H4 (cell line): ENCODE data around the gene SULT6B1. TPM values are rescaled to one million over a fixed set of nuclear protein-coding genes. Genes with fewer than 3 reads are reported as not detected.
"Not testable (repeated sequence)": the region's sequence is repeated elsewhere in the genome, so short reads cannot be mapped to it uniquely, and the experiment has no call there.

ENCODE experiments used
- DNase-seq: peaks from one replicate; pipeline ENCODE4 v3.0.0-alpha.2; 2015; ENCODE audit warnings: low spot score
- total RNA-seq: library from RNA; depleted of rRNA; stranded (reverse); fragments of >200 nt; shearing (Covaris generic); gene quantifications from 2 replicates; pipeline ENCODE4 v1.2.3, GENCODE V29; 2014; rRNA removed

The SULT6B1 gene
- 0.66 TPM in 1 of 2 replicates, not detected in the other for total RNA-seq

- no peak for DNase-seq
Observed at GRCh38 chr2:37188570-37188969, at the start of gene SULT6B1. Gene SULT6B1, minus strand, starts transcription at chr2:37188670. Its CDS starts 30 bp downstream, at chr2:37188640.

- DNase-seq = no peak
Observed at GRCh38 chr2:37232131-37232933, 43.9 kb upstream of the SULT6B1 start.

DNA sequence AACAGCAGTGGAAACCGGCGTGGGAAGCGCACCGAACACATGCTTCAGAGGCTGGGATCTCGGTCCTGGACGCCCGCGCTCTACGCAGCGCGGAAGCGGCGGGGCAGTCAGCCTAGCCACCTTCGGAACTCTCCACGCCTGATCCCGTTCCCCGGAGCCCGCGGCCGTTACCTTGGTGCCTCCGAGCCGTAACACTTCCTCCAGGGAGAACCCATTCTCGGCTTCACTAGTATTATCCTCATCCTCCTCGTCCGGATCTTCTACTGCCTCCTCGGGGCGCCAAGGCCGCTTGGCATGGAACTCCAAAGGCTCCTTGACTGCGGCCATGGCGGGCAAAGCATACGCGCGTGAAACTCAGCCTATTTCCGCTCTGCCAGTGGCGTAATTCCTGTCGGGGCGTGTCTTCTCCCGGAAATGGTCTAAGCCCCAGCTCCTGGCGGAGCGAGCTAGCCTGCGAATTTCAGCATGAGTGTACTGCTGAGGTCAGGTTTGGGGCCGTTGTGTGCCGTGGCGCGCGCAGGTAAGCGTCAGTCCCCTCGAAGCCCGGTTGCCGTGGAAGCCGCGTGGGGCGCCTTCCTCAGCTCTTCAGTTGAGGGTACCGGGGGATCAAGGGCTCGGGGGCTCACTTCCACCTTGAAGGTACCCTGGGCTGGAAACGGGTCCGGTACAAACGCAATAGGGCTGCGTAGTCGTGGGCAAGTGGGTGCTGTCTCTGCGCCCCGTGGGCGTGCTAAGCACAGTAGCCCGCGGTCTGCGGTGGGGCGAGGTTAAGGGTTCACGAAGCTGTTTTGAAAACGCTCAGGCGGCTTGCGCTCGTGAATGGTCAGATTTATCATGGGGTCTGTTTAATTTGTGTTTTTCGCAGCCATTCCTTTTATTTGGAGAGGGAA lies 43.0 kb upstream of the SULT6B1 start, which contains the start of the genes CEBPZ and NDUFAF7:
Gene CEBPZ (minus strand): TSS at position 356 of the 890 bp plus-strand sequence. CDS start 29 bp downstream, at position 327.
Gene NDUFAF7 (plus strand): TSS at position 418 of the 890 bp plus-strand sequence. CDS start 48 bp downstream, at position 466.
- peak; percentile 62 for DNase-seq

DNA sequence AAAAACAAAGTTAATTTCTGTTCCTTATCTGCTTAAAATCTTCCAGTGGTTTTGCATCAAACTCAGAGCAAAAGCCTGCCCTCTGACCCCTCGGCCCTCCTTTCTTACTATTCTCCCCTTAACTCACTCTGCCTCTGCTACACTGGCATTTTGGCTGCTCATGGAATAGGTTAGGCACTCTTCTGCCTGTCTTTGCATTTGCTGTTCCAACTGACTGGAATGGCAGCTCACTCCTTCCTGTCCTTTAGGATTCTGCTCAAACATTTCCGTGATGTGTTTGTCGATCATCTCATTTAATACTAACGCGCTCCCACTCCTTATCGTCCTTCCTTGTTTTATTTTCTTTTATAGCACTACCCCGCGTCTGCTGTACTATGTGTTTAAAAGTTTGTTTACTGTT lies 42.1 kb upstream of the SULT6B1 start:
- DNase-seq = no peak

DNA sequence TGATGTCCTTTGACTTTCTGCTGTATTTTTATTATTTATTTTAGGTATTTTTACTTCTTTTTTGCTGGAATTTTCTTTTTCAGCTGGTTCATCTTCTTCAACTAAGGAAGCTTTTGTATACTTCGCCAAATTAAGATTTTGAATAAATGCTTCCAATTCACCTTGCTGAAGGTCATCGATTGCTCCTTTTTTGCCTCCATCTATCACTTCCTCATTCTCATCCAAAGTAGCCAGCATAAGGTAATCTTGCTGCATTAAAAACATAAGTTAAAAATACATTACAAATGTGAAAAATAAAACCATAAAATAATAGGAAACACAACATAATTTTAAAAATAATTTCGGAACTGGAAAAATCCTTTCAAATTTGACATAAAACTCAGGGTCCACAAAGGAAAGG lies 40.3 kb upstream of the SULT6B1 start:
- DNase-seq = no peak

DNA sequence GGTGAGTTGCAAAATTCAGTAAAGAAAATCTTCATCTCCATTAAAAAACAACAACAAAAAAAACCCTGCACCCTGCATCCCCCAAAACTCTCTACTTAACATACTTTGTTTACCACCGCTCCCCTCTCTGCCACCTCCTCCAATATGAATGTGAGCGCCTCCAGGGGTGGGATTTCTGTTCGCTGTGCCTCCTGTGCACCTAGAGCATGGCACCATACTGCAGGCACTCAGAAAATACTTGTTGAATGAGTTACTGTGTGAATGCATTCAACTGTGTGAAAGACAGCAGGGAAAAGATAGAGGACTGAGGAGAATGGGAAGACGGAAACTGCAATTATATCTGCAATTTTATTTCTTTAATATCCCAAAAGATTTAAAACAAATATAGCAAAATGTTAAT lies 38.4 kb upstream of the SULT6B1 start:
- DNase-seq = no peak

DNA sequence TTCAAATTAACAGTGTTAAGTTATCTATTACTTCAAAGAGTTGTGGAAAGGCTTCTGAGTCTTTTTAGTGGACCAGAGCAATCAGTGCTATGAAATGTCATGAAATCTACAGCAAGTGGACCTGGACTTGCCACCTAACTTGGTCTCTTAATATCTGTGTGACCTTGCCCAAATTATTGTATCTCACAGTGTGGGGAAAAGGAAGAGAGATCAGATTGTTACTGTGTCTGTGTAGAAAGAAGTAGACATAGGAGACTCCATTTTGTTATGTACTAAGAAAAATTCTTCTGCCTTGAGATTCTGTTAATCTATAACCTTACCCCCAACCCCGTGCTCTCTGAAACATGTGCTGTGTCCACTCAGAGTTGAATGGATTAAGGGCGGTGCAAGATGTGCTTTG lies 36.7 kb upstream of the SULT6B1 start:
- DNase-seq = not testable (repeated sequence)

DNA sequence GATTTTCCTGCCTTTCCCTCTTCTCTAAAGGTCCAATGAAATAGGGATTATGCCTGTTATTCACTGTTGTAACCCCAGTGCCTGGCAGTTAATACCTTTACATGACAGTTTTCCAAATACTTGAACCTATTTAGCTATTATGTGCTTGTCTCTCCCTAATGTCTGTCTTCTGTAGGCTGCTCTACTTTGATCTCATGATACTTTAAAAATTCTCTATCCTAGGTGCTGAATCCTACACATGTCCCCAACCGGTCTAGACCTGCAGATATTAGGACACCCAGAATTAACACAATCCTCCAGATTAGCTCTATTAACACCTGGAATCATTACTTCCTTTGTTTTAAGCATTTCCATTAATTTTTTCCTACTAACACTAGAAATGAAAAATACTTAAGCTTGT lies 35.6 kb upstream of the SULT6B1 start:
- no peak for DNase-seq

DNA sequence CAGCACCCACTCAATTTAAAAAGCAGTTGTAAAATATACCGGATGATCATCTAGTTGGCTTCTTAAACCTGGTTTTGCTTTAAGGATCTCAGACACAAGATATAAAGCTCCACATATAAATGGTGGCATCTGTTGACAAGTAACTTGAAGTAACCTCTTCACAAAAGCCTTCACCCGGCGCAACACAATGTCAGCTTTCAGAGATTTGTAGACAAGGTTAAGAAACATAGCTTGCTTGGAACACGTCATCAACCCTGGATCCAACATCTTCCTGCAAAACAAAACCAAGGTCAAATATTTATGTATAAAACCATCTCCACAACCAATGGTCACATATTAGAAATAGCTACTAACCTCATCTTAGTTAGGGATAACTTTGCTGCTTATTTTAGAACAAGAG lies 34.7 kb upstream of the SULT6B1 start:
- no peak for DNase-seq

- DNase-seq = no peak
Observed at GRCh38 chr2:37219046-37219445, 30.6 kb upstream of the SULT6B1 start.

GRCh38 chr2:37215250-37215649 lies 26.8 kb upstream of the SULT6B1 start:
- DNase-seq = no peak

- no peak for DNase-seq
Observed at GRCh38 chr2:37211939-37212338, 23.5 kb upstream of the SULT6B1 start.

- DNase-seq = no peak
Observed at GRCh38 chr2:37211212-37211611, 22.7 kb upstream of the SULT6B1 start.

- not testable (repeated sequence) for DNase-seq
Observed at GRCh38 chr2:37206760-37207159, 18.3 kb upstream of the SULT6B1 start.

- DNase-seq = no peak
Observed at GRCh38 chr2:37205689-37206341, 17.3 kb upstream of the SULT6B1 start.

GRCh38 chr2:37205071-37205661 lies 16.7 kb upstream of the SULT6B1 start:
- not testable (repeated sequence) for DNase-seq

DNA sequence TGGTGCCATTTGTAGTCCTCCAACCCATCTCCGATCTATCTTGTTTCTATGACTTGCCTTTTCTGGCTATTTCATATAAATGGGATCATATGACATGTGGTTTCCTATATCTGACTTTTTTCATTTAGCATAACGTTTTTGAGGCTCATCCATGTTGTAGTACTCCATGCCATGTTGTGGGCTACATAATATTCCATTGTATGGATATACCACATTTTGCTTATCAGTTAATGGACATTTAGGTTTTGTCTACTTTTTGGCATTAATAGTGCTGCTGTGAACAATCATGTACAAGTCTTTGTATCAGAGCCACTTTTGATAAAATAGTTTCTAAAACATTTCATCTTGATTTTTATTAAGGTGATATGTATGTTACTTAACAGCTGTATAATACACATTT lies 15.2 kb upstream of the SULT6B1 start:
- DNase-seq = no peak

DNA sequence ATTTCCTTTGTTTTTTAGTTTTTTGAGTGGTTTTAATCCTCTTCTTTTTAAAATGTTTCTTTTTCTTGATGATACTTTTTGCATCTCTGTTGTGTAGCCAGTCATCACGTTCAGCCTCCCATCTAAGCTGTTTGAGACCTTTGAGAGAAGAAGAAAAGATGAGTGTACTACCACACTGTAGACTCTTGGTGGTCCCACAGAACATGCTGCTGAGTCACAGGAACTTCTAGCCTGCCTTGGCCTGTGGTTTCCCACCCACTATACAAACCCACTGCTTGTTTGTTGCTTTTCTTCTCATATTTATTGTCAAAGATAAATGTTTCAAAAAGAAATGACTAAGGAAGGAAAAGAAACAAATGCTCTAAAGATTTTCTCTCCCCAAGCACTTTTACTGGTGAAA lies 13.3 kb upstream of the SULT6B1 start:
- no peak for DNase-seq

GRCh38 chr2:37201208-37201607 lies 12.7 kb upstream of the SULT6B1 start:
- DNase-seq = no peak

- DNase-seq = no peak
Observed at GRCh38 chr2:37198681-37199065, 10.2 kb upstream of the SULT6B1 start.
